Astrocyte (in vitro differentiated cells and primary cell): ENCODE results near the gene VWC2.

Experiments
- CTCF ChIP-seq: IDR thresholded peaks from 2 replicates; pipeline ENCODE4 v1.5.1; 2011; ENCODE audit warnings: low read depth, mild to moderate bottlenecking, inconsistent platforms, low read length, moderate library complexity; ENCODE audit not compliant: insufficient read depth
- EZH2 ChIP-seq: IDR thresholded peaks from 2 replicates; pipeline ENCODE4 v1.6.1; 2012; ENCODE audit warnings: mild to moderate bottlenecking, low read length, inconsistent platforms; ENCODE audit not compliant: insufficient read depth

- TF ChIP-seq CTCF = no peak
- no peak for TF ChIP-seq EZH2
Measured at GRCh38 chr7:49781996-49782395, 8.6 kb downstream of the VWC2 start.
